GM19468 (cell line): ENCODE results near the gene GPX6.
"Not testable (repeated sequence)": the region's sequence is repeated elsewhere in the genome, so short reads cannot be mapped to it uniquely, and the experiment has no call there.

Source experiments
- ATAC-seq: cut with Tn5 transposase; IDR thresholded peaks from one replicate; pipeline ENCODE4 v1.9.1; 2021; ENCODE audit warnings: mild to moderate bottlenecking, moderate library complexity, moderate number of reproducible peaks; ENCODE audit not compliant: unreplicated experiment; ENCODE audit errors: extremely low read depth

GPX6 gene

GRCh38 chr6:28486988-28487742, 28.4 kb downstream of the GPX6 start:
- no peak for ATAC-seq

DNA sequence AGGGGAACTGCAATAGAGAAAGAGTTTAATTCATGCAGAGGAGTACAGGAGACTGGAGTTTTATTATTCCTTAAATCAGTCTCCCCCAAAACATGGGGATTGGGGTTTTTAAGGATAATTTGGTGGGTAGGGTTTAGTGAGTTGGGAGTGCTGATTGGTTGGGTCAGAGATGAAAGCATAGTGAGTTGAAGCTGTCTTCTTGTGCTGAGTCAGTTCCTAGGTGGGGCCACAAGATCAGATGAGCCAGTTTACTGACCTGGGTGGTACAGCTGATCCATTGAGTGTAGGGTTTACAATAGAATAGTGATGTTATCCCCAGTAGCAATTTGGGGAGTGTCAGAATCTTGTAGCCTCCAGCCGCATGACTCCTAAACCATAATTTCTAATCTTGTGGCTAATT, 29.1 kb downstream of the GPX6 start:
- no peak for ATAC-seq

DNA sequence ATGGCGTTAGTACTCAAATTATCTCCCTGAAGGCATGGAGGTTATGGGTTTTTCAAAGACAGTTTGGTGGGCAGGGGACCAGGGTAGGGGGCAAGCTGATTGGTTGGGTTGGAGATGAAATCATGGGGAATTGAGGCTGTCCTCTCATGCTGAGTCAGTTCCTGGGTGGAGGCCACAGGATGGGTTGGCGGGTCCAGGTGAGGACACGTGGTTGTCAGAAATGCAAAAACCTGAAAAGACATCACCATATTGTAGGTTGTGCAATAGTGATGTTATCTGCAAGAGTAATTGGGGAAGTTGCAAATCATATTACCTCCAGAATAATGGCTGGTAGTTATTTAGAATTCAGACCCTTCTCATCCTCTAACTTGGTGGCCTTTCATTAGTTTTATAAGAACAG, 30.1 kb downstream of the GPX6 start:
- ATAC-seq: no peak

DNA sequence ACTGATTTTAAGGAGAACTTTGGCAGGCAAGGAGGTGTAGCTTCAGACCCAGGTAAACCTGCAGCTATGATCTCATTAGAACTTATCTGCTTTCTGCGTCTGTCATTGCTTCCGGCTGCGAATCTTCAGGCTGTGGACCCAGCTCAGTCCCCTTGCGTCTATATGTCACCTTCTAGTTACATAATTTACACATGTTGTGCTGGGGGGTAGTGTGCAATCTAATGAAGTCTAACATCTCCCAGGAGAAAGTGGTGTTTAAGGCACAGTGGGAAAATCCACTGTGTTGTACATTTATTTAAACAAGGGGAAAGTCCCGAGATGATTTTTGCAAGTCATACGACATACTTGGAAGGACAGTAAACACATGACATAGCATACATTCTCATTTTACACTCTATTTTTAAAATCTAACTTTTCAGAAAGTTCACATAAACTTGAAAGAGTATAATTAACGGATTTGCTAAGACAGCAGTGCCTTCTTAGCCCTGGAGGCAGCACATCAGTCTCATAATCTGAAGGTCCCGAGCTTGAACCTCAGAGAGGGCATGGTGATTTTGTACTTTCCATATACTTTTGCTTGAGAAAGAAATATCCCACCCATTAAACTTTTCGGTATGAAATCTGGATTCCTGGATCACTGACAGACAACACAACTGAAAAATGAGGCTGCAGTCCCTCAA, 35.2 kb downstream of the GPX6 start:
- ATAC-seq: no peak

DNA sequence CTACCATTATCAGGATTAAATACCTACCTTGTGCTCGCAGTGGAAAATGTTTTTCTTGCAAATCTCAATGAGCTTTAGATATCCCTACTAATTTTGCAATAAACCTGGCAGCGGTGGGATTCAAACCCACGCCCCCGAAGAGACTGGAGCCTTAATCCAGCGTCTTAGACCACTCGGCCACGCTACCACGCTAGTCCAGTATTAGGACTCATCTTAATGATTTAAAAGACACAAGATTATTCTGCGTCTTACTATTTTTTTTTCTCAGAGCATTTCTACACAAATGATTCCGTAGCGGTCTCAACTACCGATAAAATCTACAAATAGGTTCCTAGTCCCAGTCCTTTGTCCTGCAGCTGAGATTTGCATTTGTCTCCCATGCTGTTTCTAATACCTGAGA, 37.1 kb downstream of the GPX6 start:
- ATAC-seq: no peak

- no peak for ATAC-seq
Measured at GRCh38 chr6:28474441-28475219, 41.0 kb downstream of the GPX6 start.

GRCh38 chr6:28469153-28469745, 46.3 kb downstream of the GPX6 start:
- ATAC-seq: not testable (repeated sequence)

GRCh38 chr6:28468056-28468455, 47.5 kb downstream of the GPX6 start:
- no peak for ATAC-seq

GRCh38 chr6:28462401-28462800, 53.2 kb downstream of the GPX6 start:
- no peak for ATAC-seq

DNA sequence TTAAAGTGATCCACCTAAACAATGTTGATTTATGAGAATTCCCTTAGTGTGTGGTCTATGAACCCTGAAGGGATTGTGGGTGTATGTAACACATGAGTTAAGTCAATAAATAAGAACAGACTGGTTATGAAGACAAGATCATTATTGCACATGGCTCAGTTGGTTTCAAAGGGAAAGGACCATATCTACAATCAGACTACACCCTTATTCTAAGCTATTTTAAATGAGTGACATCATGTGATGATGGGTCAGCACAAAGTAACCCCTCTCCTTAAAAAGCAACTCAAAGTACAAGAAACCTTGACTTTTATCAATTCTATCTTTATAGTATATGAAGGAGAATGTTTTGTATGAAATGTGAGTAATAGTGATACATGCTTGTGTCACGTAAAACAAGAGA, 57.0 kb downstream of the GPX6 start:
- no peak for ATAC-seq
